OCI-LY1 (cell line): ENCODE results near the gene CNTNAP5.

Experiments used
- H2AFZ ChIP-seq: fragments of 200-600 bp; sonication (generic), shearing (Covaris generic); 2 replicates; pipeline ENCODE4 v1.6.0; 2014; ENCODE audit warnings: antibody characterized with exemption, mild to moderate bottlenecking, low read length
- H3F3A ChIP-seq: fragments of 200-600 bp; sonication (generic), shearing (Covaris generic); 2 replicates; pipeline ENCODE4 v1.6.0; 2014; ENCODE audit warnings: mild to moderate bottlenecking, antibody characterized with exemption, low read length, moderate library complexity; ENCODE audit not compliant: insufficient read depth
- H3K27ac ChIP-seq: fragments of 200-600 bp; sonication (generic); 2 replicates; pipeline ENCODE4 v1.5.1; 2014; ENCODE audit warnings: low read length, mixed run types, mild to moderate bottlenecking, low read depth; ENCODE audit not compliant: poor library complexity, severe bottlenecking
- H3K27me3 ChIP-seq: fragments of 200-600 bp; sonication (generic); 2 replicates; pipeline ENCODE4 v1.6.0; 2014; ENCODE audit warnings: antibody characterized with exemption, mild to moderate bottlenecking, low read length, moderate library complexity; ENCODE audit not compliant: insufficient read depth
- H3K36me3 ChIP-seq: fragments of 200-600 bp; sonication (generic); 2 replicates; pipeline ENCODE4 v1.6.1; 2014; ENCODE audit warnings: mild to moderate bottlenecking, antibody characterized with exemption, low read length, moderate library complexity, mixed read lengths; ENCODE audit not compliant: insufficient read depth
- H3K4me1 ChIP-seq: fragments of 200-600 bp; sonication (generic); 2 replicates; pipeline ENCODE4 v1.5.1; 2014; ENCODE audit warnings: mild to moderate bottlenecking, low read length, moderate library complexity; ENCODE audit not compliant: insufficient read depth, severe bottlenecking
- H3K4me2 ChIP-seq: fragments of 200-600 bp; sonication (generic), shearing (Covaris generic); 2 replicates; pipeline ENCODE4 v1.6.1; 2014; ENCODE audit warnings: low read length
- H3K4me3 ChIP-seq: fragments of 200-600 bp; sonication (generic); 2 replicates; pipeline ENCODE4 v1.5.1; 2014; ENCODE audit warnings: low read length, low read depth, mild to moderate bottlenecking, mixed read lengths; ENCODE audit not compliant: poor library complexity, severe bottlenecking
- H3K79me2 ChIP-seq: fragments of 200-600 bp; shearing (Covaris generic); 2 replicates; pipeline ENCODE4 v1.6.1; 2016; ENCODE audit warnings: mixed run types, low read length, mixed read lengths; ENCODE audit not compliant: insufficient read depth
- H3K9ac ChIP-seq: fragments of 200-600 bp; sonication (generic), shearing (Covaris generic); 2 replicates; pipeline ENCODE4 v1.6.1; 2014; ENCODE audit warnings: mild to moderate bottlenecking, low read length, mixed read lengths
- H3K9me2 ChIP-seq: fragments of 200-600 bp; sonication (generic), shearing (Covaris generic); 2 replicates; pipeline ENCODE4 v1.6.1; 2014; ENCODE audit warnings: low read depth, mild to moderate bottlenecking, low read length, mixed read lengths
- H3K9me3 ChIP-seq: fragments of 200-600 bp; shearing (Covaris generic); 2 replicates; pipeline ENCODE4 v1.6.1; 2014; ENCODE audit warnings: low read length, mixed read lengths
- H4K20me1 ChIP-seq: fragments of 200-600 bp; sonication (generic), shearing (Covaris generic); 2 replicates; pipeline ENCODE4 v1.6.0; 2016; ENCODE audit warnings: mild to moderate bottlenecking, low read length; ENCODE audit not compliant: insufficient read depth
- EZH2 ChIP-seq: fragments of 200-600 bp; sonication (generic), shearing (Covaris generic); IDR thresholded peaks from 2 replicates; pipeline ENCODE4 v1.8.0; 2017; ENCODE audit warnings: borderline replicate concordance, mixed run types, mild to moderate bottlenecking, antibody characterized with exemption, low read length, moderate library complexity, mixed read lengths
- TF ChIP-seq, protein P1 (sequence below): fragments of 200-600 bp; sonication (generic), shearing (Covaris generic); IDR thresholded peaks from 2 replicates; pipeline ENCODE4 v1.5.1; 2017; ENCODE audit warnings: mild to moderate bottlenecking, antibody characterized with exemption, low read length, moderate library complexity, mixed read lengths

The CNTNAP5 gene

DNA sequence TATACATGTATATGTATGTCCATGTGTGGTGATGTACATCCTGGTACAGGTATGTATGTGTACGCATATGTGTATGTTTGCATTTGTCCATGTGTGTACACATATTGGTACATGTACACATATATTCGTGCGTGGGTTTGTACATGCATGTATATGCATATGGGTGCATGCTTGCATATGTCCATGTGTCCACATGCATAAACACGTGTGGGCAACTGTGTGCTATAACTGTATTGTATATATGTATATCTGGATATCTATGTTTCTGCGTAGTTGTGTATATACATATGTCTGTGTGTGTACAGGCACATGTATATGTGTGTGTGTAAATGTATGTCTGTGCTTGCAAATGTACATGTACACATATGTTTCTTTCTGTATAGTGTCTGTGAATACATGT is 858.5 kb downstream of the CNTNAP5 start:
- Histone ChIP-seq H3K4me1 (no peaks in the 10 kb centered on the region), H3K27me3 (no peaks in the 10 kb centered on the region), H3K27ac (no peak overlapping the region), H3K4me2 (no peak overlapping the region), H4K20me1 (no peaks in the 10 kb centered on the region), H3F3A (no peaks in the 10 kb centered on the region), H3K9me3 (no peaks in the 10 kb centered on the region), H3K79me2 (no peaks in the 10 kb centered on the region), H3K4me3 (no peak overlapping the region), H3K9me2 (no peaks in the 10 kb centered on the region), H2AFZ (no peak overlapping the region), H3K9ac (no peak overlapping the region), H3K36me3 (no peaks in the 10 kb centered on the region)
- TF ChIP-seq, protein P1, sequence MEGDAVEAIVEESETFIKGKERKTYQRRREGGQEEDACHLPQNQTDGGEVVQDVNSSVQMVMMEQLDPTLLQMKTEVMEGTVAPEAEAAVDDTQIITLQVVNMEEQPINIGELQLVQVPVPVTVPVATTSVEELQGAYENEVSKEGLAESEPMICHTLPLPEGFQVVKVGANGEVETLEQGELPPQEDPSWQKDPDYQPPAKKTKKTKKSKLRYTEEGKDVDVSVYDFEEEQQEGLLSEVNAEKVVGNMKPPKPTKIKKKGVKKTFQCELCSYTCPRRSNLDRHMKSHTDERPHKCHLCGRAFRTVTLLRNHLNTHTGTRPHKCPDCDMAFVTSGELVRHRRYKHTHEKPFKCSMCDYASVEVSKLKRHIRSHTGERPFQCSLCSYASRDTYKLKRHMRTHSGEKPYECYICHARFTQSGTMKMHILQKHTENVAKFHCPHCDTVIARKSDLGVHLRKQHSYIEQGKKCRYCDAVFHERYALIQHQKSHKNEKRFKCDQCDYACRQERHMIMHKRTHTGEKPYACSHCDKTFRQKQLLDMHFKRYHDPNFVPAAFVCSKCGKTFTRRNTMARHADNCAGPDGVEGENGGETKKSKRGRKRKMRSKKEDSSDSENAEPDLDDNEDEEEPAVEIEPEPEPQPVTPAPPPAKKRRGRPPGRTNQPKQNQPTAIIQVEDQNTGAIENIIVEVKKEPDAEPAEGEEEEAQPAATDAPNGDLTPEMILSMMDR: no peak
- no peak for TF ChIP-seq EZH2

DNA sequence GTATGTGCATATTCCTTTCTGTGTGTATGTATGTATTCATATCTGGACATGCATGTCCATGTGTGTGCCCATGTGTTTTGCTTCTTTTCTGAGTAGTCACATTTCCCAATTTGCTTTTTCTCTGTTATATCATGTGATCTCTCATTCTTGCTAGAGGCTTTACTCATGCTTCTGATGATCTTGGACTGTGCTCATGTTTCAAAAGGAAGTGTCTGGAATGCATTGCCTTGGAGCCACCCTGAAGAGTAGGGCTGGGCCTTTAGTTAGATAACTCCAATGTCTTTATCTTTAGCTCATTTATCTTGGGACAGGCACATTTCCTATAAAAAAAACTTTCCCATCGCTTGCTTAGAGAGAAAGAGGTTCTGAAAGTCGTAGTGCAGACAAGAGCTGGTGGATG is 859.2 kb downstream of the CNTNAP5 start:
- Histone ChIP-seq H3K4me3 (no peak overlapping the region), H3K4me2 (no peak overlapping the region), H3K9ac (no peak overlapping the region), H2AFZ (no peak overlapping the region), H3F3A (no peaks in the 10 kb centered on the region), H3K4me1 (no peaks in the 10 kb centered on the region), H3K79me2 (no peaks in the 10 kb centered on the region), H3K9me3 (no peaks in the 10 kb centered on the region), H3K36me3 (no peaks in the 10 kb centered on the region), H3K9me2 (no peaks in the 10 kb centered on the region), H3K27ac (no peak overlapping the region), H4K20me1 (no peaks in the 10 kb centered on the region), H3K27me3 (no peaks in the 10 kb centered on the region)
- no peak for TF ChIP-seq EZH2
- TF ChIP-seq, protein P1: no peak

DNA sequence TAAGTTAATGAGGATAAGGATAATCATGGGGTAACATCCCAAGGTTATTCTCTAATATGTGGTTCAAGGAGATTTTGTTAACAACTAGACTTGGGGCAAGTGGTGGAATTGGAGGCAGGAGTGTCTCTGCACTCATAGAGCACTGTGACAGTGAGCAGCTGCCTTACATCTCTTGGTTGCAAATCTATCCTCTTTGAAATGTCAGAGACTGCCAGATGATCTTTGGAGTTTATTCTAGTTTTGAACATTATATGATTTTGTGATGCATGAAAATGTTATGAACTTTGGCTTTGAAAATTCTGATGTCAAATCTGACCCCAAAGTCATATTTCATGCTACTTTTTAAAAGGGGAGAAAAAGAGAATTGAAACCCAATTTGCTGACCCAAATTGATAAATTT is 861.1 kb downstream of the CNTNAP5 start:
- Histone ChIP-seq H3K27ac (no peak overlapping the region), H3F3A (no peaks in the 10 kb centered on the region), H4K20me1 (no peaks in the 10 kb centered on the region), H3K9me3 (no peaks in the 10 kb centered on the region), H3K36me3 (no peaks in the 10 kb centered on the region), H3K27me3 (no peaks in the 10 kb centered on the region), H3K4me3 (no peak overlapping the region), H3K9ac (no peak overlapping the region), H3K4me2 (no peak overlapping the region), H3K4me1 (no peaks in the 10 kb centered on the region), H3K9me2 (no peaks in the 10 kb centered on the region), H2AFZ (no peak overlapping the region), H3K79me2 (no peaks in the 10 kb centered on the region)
- TF ChIP-seq EZH2: no peak
- TF ChIP-seq, protein P1: no peak
